A549 (cell line): ENCODE data around the gene CPTP. TPM values are rescaled to one million over a fixed set of nuclear protein-coding genes. Genes with fewer than 3 reads are reported as not detected.

Experiments
- BHLHE40 ChIP-seq: IDR thresholded peaks from 2 replicates; pipeline ENCODE4 v1.6.1; 2012; ENCODE audit warnings: low read depth, low read length, inconsistent platforms
- CEBPB ChIP-seq, 2 experiments: fragments of >200 bp in 1 of 2; sonication (Bioruptor Twin) in 1 of 2; formaldehyde crosslinking in 1 of 2; IDR thresholded peaks; 2 replicates each; pipeline ENCODE4 v1.6.1; 2012 to 2016
- CHD2 ChIP-seq: fragments of 150-350 bp; IDR thresholded peaks from 2 replicates; pipeline ENCODE4 v1.6.1; 2014; ENCODE audit warnings: low read length; ENCODE audit not compliant: partially characterized antibody
- CTCF ChIP-seq: fragments of >200 bp; sonication (Bioruptor Twin); formaldehyde crosslinking; IDR thresholded peaks from 3 replicates; pipeline ENCODE4 v1.5.1; 2016
- EHMT2 ChIP-seq: fragments of 200-600 bp; sonication (generic); IDR thresholded peaks from 2 replicates; pipeline ENCODE4 v1.6.1; 2016; ENCODE audit warnings: antibody characterized with exemption, low read depth, mild to moderate bottlenecking, moderate library complexity
- EP300 ChIP-seq, 2 experiments: fragments of >200 bp; sonication (Bioruptor Twin); formaldehyde crosslinking; IDR thresholded peaks; 2 replicates in 1 of 2; 3 replicates in 1 of 2; pipeline ENCODE4 v1.6.1; 2016 to 2017
- ESRRA ChIP-seq: fragments of 150-350 bp; IDR thresholded peaks from 2 replicates; pipeline ENCODE4 v1.6.1; 2014; ENCODE audit warnings: mild to moderate bottlenecking, low read length, borderline replicate concordance
- FOSB ChIP-seq: fragments of 250-450 bp; sonication (Bioruptor Pico); IDR thresholded peaks from 2 replicates; pipeline ENCODE4 v1.5.0; 2020; ENCODE audit warnings: mild to moderate bottlenecking, moderate library complexity
- FOXS1 ChIP-seq: fragments of 250-450 bp; sonication (Bioruptor Pico); IDR thresholded peaks from 2 replicates; pipeline ENCODE4 v1.5.0; 2020; ENCODE audit warnings: mild to moderate bottlenecking, moderate library complexity
- HDAC2 ChIP-seq: fragments of 200-600 bp; sonication (generic); IDR thresholded peaks from 2 replicates; pipeline ENCODE4 v1.6.1; 2016
- HEYL ChIP-seq: fragments of 250-450 bp; sonication (Bioruptor Pico); IDR thresholded peaks from 2 replicates; pipeline ENCODE4 v1.8.0; 2021; ENCODE audit warnings: mild to moderate bottlenecking, moderate library complexity
- HMGXB4 ChIP-seq: fragments of 250-450 bp; sonication (Bioruptor Pico); IDR thresholded peaks from 2 replicates; pipeline ENCODE4 v1.5.0; 2021; ENCODE audit warnings: mild to moderate bottlenecking, moderate library complexity, borderline replicate concordance
- HOXA7 ChIP-seq: fragments of 250-450 bp; sonication (Bioruptor Pico); IDR thresholded peaks from 2 replicates; pipeline ENCODE4 v1.5.0; 2020; ENCODE audit warnings: mild to moderate bottlenecking, moderate library complexity
- HOXB5 ChIP-seq: fragments of 250-450 bp; sonication (Bioruptor Pico); IDR thresholded peaks from 2 replicates; pipeline ENCODE4 v1.5.0; 2020; ENCODE audit warnings: mild to moderate bottlenecking, moderate library complexity
- JUNB ChIP-seq: fragments of >200 bp; sonication (Bioruptor Twin); formaldehyde crosslinking; IDR thresholded peaks from 2 replicates; pipeline ENCODE4 v1.6.1; 2016
- KDM1A ChIP-seq: fragments of 200-600 bp; sonication (generic); IDR thresholded peaks from 2 replicates; pipeline ENCODE4 v1.6.1; 2016; ENCODE audit warnings: low read depth, mild to moderate bottlenecking
- MAFK ChIP-seq: fragments of 450-650 bp; IDR thresholded peaks from 2 replicates; pipeline ENCODE4 v1.6.1; 2014; ENCODE audit not compliant: partially characterized antibody
- MAX ChIP-seq: IDR thresholded peaks from 2 replicates; pipeline ENCODE4 v1.6.1; 2012
- MYC ChIP-seq: IDR thresholded peaks from 2 replicates; pipeline ENCODE4 v1.6.1; 2012; ENCODE audit warnings: mild to moderate bottlenecking, inconsistent platforms, low read length, improper control_type of control experiment, borderline replicate concordance
- PBX3 ChIP-seq: IDR thresholded peaks from 2 replicates; pipeline ENCODE4 v1.6.1; 2012
- PHF8 ChIP-seq: fragments of 200-600 bp; sonication (generic); IDR thresholded peaks from 2 replicates; pipeline ENCODE4 v1.6.1; 2016; ENCODE audit warnings: low read depth, mild to moderate bottlenecking, antibody characterized with exemption, moderate library complexity, borderline replicate concordance
- POLR2AphosphoS2 ChIP-seq: conservative IDR thresholded peaks from 2 replicates; pipeline ENCODE4 v1.6.1; 2012; ENCODE audit warnings: low read length, improper control_type of control experiment, inconsistent platforms
- RAD21 ChIP-seq, 2 experiments: fragments of >200 bp in 1 of 2; sonication (Bioruptor Twin) in 1 of 2; formaldehyde crosslinking in 1 of 2; IDR thresholded peaks in 1 of 2; conservative IDR thresholded peaks in 1 of 2; 2 replicates in 1 of 2; 3 replicates in 1 of 2; pipeline ENCODE4 v1.6.1; 2012 to 2018; ENCODE audit warnings: inconsistent platforms in 1 of 2
- RARB ChIP-seq: fragments of 250-450 bp; sonication (Bioruptor Pico); IDR thresholded peaks from 2 replicates; pipeline ENCODE4 v1.8.0; 2021; ENCODE audit warnings: mild to moderate bottlenecking, moderate library complexity
- RNF2 ChIP-seq: fragments of 200-600 bp; sonication (generic); IDR thresholded peaks from 2 replicates; pipeline ENCODE4 v1.6.1; 2016; ENCODE audit warnings: low read depth, mild to moderate bottlenecking, antibody characterized with exemption, moderate library complexity, borderline replicate concordance
- TP53 ChIP-seq: fragments of 250-450 bp; sonication (Bioruptor Pico); IDR thresholded peaks from 2 replicates; pipeline ENCODE4 v1.5.0; 2021; ENCODE audit warnings: mild to moderate bottlenecking, moderate library complexity
- ZFP36 ChIP-seq: fragments of 450-650 bp; IDR thresholded peaks from 2 replicates; pipeline ENCODE4 v1.6.1; 2014; ENCODE audit warnings: borderline replicate concordance; ENCODE audit not compliant: partially characterized antibody
- polyA plus RNA-seq, 4 experiments: library from polyadenylated mRNA; depleted of rRNA in 3 of 4; stranded (reverse); fragments of >200 nt; fragmentation: RNase III in 1 of 4; extraction: RNeasy Plus Mini Kit Qiagen cat#74134 plus additional on column Dnase treatment in 1 of 4; gene quantifications; 2 replicates in 3 of 4; 3 replicates in 1 of 4; pipeline ENCODE4 v1.2.3, GENCODE V29; 2011 to 2017
- TF ChIP-seq, protein P1 (sequence below): fragments of >200 bp; sonication (Bioruptor Twin); formaldehyde crosslinking; IDR thresholded peaks from 2 replicates; pipeline ENCODE4 v1.6.1; 2016
- TF ChIP-seq, protein P2 (sequence below): fragments of 150-350 bp; IDR thresholded peaks from 2 replicates; pipeline ENCODE4 v1.6.1; 2014; ENCODE audit warnings: low read depth, mild to moderate bottlenecking, low read length

The CPTP gene
- polyA plus RNA-seq, 2 of the 4 experiments (the other 2 are of a cell fraction): 4.3 to 11.9 TPM

DNA sequence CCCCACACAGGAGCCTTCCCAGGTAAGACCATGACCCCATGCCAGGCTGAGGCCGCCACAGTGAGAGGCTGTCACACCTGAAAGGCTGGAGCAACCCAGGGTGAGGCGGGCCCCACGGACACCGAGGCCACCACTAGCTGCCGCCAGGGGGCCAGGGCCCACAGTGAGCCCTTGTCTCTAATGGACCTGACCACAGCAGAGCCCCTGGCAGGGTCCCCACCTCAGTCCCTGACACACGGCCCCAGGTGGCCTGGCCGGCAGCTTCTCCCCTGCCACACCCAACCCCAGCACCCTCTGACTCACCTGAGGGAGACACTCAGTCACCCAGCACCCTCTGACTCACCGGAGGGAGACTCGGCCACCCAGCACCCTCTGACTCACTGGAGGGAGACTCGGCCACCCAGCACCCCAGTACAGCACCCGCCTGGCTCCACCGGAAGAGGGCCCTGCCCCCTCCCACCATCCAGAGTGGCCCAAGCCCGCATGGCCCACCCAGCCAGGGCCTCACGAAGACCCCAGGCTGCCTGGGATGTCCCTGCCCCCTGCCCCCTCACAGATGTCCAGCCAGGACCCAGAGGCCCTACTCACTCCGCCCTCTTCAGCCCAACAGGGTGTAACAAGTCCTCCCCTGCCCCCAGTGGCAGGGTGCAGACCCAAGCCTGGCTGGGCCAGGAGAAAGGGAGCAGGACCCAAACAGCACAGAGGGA, 20.2 kb downstream of the CPTP start (continued):
- TF ChIP-seq CTCF (peak; percentile 43), CHD2 (no peak), KDM1A (no peak), HEYL (CRISPR knock-in tag) (no peak), MYC (no peak), RARB (CRISPR knock-in tag) (no peak), PHF8 (no peak), EHMT2 (no peak), HMGXB4 (CRISPR knock-in tag) (no peak), RAD21 (conservative IDR thresholded peaks at IDR 0.05 in 1 of 2, IDR thresholded peaks at IDR 0.05 in 1 of 2) (0 out of 5 replicates have a peak, but pooled peaks of 1 of the 2 experiments have one; percentile 17), EP300 (IDR thresholded peaks at IDR 0.05) (no peak), FOXS1 (no peak), MAFK (no peak), HOXA7 (CRISPR knock-in tag) (no peak), JUNB (peak; percentile 77), POLR2AphosphoS2 (no peak), CEBPB (IDR thresholded peaks at IDR 0.05) (no peak), HDAC2 (no peak), HOXB5 (CRISPR knock-in tag) (no peak), FOSB (CRISPR knock-in tag) (no peak), ZFP36 (no peak), BHLHE40 (no peak), TP53 (CRISPR knock-in tag) (no peak), RNF2 (no peak), MAX (peak; percentile 59; the same call in 1 of the 2 replicates), ESRRA (no peak), PBX3 (no peak)
- TF ChIP-seq, protein P1, sequence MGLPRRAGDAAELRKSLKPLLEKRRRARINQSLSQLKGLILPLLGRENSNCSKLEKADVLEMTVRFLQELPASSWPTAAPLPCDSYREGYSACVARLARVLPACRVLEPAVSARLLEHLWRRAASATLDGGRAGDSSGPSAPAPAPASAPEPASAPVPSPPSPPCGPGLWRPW: no peak
- TF ChIP-seq, protein P2, sequence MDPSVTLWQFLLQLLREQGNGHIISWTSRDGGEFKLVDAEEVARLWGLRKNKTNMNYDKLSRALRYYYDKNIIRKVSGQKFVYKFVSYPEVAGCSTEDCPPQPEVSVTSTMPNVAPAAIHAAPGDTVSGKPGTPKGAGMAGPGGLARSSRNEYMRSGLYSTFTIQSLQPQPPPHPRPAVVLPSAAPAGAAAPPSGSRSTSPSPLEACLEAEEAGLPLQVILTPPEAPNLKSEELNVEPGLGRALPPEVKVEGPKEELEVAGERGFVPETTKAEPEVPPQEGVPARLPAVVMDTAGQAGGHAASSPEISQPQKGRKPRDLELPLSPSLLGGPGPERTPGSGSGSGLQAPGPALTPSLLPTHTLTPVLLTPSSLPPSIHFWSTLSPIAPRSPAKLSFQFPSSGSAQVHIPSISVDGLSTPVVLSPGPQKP: no peak
